HG03045 (cell line): Measurements from ENCODE around the gene RGL1.
"Not testable (repeated sequence)": the region's sequence is repeated elsewhere in the genome, so short reads cannot be mapped to it uniquely, and the experiment has no call there.

Experiments used
- ATAC-seq: cut with Tn5 transposase; IDR thresholded peaks from one replicate; pipeline ENCODE4 v1.9.1; 2021; ENCODE audit warnings: mild to moderate bottlenecking, moderate library complexity; ENCODE audit not compliant: unreplicated experiment

Gene RGL1

DNA sequence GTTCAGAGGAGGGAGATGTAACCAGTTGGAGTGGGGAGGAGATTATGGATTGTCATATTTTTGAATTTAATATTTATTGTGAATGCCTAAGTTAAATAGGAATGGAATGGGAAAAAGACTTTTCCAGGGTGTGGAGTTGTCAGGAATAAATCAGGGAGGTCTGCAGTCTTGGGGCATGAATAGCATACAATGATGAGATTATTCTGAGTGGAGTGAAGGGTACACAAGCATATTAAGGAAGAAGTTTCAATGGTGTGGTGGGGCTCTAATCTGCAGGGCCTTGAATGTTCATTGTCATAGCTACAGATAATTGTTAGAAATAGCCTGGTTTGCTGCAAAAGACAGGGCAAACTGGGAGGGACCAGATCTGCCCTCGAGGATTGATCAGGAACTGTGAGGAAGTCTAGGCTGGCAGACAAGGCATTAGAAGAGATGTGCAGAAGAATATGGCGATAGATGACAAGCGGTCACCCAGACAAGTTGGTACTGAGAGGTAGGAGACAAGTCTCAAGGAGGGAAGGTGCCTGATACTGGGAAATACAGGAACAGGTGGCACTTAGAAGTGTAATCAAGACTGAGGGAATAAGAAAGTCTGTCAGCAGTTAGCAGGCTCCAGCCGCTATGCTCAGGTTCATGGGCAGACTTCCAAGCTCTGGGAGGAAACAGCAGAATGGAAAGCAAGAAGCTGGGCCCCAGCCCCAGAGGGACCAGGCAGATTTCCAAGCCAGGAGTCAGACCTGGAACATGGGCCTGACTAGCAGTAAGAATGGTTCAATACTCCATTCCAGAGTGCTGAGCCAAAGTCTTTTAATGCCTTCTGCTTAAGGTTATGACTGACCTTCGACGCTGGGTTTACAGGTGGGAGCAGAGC is 20.9 kb upstream of the RGL1 start:
- ATAC-seq = no peak

GRCh38 chr1:183785921-183786320 is 19.0 kb upstream of the RGL1 start:
- not testable (repeated sequence) for ATAC-seq

DNA sequence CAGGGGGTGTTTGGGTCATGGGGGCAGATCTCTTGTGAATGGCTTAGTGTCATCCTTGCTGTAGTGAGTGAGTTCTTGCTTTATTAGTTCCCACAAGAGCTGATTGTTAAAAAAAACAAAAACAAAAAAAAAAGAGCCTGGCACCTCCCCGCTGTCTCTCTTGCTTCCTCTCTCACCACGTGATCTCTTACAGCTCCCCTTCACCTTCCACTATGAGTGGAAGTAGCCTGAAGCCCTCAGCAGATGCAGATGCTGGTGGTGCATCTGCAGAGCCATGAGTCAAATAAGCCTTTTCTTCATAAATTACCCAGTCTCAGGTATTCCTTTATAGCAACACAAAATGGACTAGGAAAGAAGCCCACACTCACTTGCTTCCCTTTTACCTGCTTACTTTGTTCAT is 17.2 kb upstream of the RGL1 start:
- ATAC-seq = no peak

- ATAC-seq = no peak
Measured at GRCh38 chr1:183791319-183791718, 13.6 kb upstream of the RGL1 start.

- ATAC-seq = no peak
Measured at GRCh38 chr1:183792300-183792699, 12.6 kb upstream of the RGL1 start.

- ATAC-seq = no peak
Measured at GRCh38 chr1:183794088-183794487, 10.8 kb upstream of the RGL1 start.

GRCh38 chr1:183800449-183800848 is 4.5 kb upstream of the RGL1 start:
- no peak for ATAC-seq

DNA sequence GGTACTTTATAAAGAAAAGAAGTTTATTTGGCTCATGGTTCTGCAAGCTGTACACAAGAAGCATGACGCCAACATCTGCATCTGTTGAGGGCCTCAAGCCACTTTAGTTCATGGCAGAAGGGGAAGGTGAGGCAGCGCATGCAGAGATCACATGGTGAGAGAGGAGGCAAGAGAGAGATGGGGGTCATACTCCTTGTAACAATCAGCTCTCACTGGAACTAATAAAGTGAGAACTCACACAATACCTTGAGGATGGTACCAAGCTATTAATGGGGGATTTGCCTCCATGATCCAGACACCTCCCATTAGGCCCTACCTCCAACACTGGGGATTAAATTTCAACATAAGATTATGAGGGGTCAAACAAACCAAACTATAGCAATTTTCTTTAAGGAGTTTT is 3.3 kb upstream of the RGL1 start:
- no peak for ATAC-seq

GRCh38 chr1:183804387-183804786 is 533 bp upstream of the RGL1 start:
- no peak for ATAC-seq

DNA sequence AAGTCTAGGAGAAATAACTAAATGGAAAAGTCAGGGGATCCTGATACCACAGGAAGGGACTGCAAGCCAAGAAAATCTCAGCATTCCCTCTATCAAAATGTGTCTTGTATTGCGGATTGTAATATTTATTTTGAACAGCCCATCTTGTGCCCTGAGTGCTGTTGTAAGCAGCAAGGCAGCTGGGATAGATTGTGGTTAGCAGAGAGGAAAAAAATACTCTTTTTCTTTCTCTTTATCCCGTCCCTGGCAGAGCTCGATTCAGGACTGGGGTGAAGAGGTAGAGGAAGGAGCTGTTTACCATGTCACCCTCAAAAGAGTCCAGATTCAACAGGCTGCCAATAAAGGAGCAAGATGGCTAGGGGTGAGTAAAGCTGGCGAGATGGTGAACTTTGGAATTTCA is 1.2 kb downstream of the RGL1 start:
- ATAC-seq = no peak

DNA sequence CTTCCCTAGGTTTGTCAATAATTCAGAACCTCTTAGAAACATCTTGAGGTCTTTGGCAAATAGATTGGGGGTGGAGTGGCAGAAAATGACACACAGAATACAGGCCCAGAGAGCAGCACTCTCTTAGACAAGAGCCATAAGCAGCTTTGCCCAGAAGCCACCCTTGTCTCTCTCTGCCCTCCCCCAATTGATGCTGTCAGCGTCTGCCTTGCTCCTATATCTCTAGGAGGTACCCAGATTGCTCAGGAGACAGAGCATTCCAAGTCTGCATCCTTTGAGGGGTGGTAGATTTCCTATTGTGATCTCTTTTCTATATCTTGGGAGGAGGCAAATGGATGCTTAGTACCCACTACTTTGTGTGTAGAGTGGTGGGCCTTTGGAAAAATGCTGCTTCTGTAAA is 1.8 kb downstream of the RGL1 start:
- no peak for ATAC-seq

DNA sequence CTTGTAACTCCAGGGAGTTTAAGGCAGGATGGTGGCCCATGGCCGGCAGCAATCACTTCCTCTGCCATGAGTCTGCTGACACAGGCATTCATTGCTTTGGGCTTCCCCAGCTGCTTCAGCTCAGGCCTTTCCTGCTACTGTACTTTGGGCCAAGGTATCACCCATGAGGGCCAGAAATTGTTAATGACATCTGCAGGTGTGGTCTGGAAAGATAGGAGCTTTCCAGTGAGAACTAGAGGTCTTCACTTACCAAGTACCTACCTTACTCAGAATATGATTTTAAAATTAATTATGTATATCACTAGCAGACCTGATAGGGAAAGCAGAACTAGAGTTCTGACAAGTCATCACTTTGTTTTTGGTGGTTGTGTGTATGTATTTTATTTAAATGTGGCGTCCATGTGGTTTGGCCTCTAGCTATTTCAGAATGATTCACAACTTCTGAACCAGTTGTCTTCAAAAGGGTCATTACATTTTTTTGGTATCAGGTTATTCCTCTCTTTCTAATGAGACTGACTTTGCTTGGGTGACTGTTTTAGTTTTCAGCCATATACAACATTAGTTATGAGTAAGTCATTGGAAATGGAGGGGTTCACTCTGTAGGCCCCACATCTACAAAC is 2.7 kb downstream of the RGL1 start:
- ATAC-seq = peak; percentile 44

- ATAC-seq = no peak
Measured at GRCh38 chr1:183808296-183809027, 3.5 kb downstream of the RGL1 start.

GRCh38 chr1:183810121-183810520 is 5.2 kb downstream of the RGL1 start:
- ATAC-seq = no peak

DNA sequence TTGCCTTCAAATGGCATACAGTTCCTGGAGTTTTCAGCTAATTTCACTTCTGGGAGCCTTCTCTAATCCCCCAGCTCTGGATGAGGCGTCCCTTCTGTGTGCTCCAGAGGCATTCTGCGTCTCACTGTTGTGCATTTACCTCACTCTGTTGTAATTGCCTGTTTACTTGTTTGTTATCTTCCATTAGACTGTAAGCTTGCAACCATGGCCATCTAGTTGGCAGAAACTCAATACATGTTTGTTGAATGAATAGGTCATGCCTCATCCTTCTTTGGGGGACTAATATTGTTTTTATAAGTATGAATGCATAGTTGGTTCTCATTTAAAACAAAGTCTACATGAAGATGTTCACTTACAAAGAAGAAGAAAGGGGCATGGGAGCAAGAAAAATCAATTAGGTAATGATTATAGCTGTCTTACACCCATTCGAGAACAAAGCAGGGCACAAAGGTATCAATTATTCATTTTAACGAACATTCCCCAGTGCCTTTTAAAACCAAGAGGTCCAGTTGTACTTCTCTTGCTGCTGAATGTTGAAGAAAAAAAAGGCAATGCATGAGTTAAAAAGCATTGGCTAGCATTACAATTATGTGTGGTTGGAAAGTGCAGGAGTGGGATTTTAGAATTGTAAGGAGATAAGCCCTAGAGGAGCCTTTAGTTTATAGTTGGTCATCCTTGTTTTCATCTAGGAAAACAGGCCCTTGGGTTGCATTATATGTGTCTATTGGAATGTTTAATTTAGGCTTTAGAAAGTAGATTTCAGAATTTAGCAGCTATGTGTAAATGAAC is 6.0 kb downstream of the RGL1 start:
- ATAC-seq = no peak

GRCh38 chr1:183812128-183812527 is 7.2 kb downstream of the RGL1 start:
- ATAC-seq = no peak

DNA sequence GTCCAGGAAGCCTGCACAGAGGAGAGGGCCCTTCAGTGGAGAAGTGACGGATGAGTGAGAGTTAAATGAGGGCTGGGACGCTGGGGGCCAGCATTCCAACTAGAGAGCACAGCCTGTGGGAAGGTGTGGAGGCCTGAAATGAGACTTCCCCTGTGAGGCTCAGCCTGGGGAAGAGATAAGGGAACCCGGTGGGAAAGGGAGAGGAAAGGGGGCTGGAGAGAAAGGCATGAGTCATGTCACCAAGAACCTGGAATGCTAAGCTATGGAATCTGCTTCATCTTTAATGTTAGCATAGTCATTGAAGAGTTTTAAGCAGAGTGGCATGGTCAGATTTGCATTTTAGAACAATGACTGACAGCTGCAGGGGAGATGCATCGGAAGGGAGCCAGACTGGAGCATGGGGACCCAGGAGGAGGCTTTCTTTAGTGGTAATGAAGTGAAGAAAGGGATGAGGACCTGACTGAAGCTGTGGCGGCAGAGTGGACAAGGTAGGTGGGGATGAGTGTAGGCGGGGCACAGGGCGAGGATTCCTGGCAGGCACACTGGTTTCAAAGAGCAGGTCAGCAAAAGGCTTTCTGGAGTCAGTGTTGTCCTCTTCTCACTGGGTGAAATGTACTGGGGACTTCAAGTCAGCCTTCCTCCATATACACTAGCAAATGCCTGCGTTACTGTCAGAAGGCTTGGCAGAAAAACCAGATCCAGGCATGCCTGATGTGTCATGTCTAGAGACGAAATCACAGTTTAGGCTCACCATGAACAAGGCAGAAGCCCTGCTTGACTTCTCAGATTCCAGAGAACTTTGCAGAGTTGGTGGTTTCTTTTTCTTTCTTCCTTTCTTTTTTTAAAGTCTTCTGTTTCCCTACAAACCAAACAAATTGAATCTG is 8.0 kb downstream of the RGL1 start:
- ATAC-seq = no peak

DNA sequence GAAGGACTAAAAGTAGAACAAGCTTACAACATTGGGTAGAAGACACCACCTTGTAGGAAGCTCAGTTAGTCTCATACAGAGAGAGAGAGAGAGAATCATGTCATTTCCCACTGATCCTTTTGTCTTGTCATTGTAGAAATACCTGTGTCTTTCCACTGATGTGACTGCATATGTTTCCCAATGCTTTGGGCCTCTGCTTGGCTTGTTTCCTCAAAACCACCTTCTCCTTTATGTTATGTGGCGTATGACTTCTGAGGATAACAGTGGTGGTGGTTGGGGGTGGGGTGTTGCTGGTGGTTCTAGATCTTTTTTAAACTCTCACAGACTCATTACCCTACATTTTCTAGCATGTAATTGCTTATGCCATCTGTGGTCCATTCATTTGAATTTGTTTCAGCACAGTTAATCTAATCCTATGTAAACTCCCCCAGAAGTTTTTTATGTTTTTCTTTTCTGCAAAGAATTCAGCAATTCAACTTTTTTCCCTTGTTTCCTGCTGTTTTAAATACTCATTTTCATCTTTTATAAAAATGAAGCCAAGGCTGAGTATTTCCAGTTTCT is 9.3 kb downstream of the RGL1 start:
- no peak for ATAC-seq

- no peak for ATAC-seq
Measured at GRCh38 chr1:183816110-183816509, 11.2 kb downstream of the RGL1 start.
